H1 (cell line): Measurements from ENCODE around the gene TBCD.
"Not testable (repeated sequence)": the region's sequence is repeated elsewhere in the genome, so short reads cannot be mapped to it uniquely, and the experiment has no call there.

Source experiments
- CHD2 ChIP-seq: IDR thresholded peaks from 2 replicates; pipeline ENCODE4 v1.6.1; 2012; ENCODE audit warnings: low read length, improper control_type of control experiment
- EZH2 ChIP-seq: fragments of 200-600 bp; sonication (generic); IDR thresholded peaks from 2 replicates; pipeline ENCODE4 v1.7.1; 2012; ENCODE audit warnings: low read depth, mild to moderate bottlenecking, moderate library complexity, low read length, inconsistent platforms; ENCODE audit not compliant: severe bottlenecking
- USF2 ChIP-seq: IDR thresholded peaks from 2 replicates; pipeline ENCODE4 v1.6.1; 2011; ENCODE audit warnings: low read length, improper control_type of control experiment
- TF ChIP-seq, protein P1 (sequence below), 3 experiments: IDR thresholded peaks; 1 replicate in 2 of 3; 2 replicates in 1 of 3; pipeline versions ENCODE4 v1.5.1 to v1.6.1; 2011; ENCODE audit warnings: low read length in 3 of 3, mild to moderate bottlenecking in 3 of 3, inconsistent platforms in 2 of 3, low read depth in 1 of 3, moderate library complexity in 1 of 3; ENCODE audit not compliant: insufficient read depth in 1 of 3; ENCODE audit errors: control extremely low read depth in 1 of 3

DNA sequence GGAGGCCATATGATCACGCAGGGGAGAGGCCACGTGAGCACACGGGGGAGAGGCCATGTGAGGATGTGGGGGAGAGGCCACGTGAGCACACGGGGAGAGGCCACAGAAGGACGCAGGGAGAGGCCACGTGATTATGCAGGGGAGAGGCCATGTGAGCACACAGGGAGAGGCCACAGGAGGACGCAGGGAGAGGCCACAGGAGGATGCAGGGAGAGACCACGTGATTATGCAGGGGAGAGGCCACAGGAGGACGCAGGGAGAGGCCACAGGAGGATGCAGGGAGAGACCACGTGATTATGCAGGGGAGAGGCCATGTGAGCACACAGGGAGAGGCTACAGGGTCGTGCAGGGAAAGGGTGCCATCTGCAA lies 232.4 kb downstream of the TBCD start:
- not testable (repeated sequence) for TF ChIP-seq USF2, EZH2, CHD2
- TF ChIP-seq, protein P1, sequence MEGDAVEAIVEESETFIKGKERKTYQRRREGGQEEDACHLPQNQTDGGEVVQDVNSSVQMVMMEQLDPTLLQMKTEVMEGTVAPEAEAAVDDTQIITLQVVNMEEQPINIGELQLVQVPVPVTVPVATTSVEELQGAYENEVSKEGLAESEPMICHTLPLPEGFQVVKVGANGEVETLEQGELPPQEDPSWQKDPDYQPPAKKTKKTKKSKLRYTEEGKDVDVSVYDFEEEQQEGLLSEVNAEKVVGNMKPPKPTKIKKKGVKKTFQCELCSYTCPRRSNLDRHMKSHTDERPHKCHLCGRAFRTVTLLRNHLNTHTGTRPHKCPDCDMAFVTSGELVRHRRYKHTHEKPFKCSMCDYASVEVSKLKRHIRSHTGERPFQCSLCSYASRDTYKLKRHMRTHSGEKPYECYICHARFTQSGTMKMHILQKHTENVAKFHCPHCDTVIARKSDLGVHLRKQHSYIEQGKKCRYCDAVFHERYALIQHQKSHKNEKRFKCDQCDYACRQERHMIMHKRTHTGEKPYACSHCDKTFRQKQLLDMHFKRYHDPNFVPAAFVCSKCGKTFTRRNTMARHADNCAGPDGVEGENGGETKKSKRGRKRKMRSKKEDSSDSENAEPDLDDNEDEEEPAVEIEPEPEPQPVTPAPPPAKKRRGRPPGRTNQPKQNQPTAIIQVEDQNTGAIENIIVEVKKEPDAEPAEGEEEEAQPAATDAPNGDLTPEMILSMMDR (IDR thresholded peaks at IDR 0.05; ENCODE audit: control extremely low read depth in 1 of 3, insufficient read depth in 1 of 3, low read depth in 1 of 3, low read length in 3 of 3) = not testable (repeated sequence)
